Measurements from ENCODE around the gene SPG7. TPM values are rescaled to one million over a fixed set of nuclear protein-coding genes. Genes with fewer than 3 reads are reported as not detected.

Gene SPG7
- total RNA-seq, 1 donor from 2014 or later = 186 TPM

DNA sequence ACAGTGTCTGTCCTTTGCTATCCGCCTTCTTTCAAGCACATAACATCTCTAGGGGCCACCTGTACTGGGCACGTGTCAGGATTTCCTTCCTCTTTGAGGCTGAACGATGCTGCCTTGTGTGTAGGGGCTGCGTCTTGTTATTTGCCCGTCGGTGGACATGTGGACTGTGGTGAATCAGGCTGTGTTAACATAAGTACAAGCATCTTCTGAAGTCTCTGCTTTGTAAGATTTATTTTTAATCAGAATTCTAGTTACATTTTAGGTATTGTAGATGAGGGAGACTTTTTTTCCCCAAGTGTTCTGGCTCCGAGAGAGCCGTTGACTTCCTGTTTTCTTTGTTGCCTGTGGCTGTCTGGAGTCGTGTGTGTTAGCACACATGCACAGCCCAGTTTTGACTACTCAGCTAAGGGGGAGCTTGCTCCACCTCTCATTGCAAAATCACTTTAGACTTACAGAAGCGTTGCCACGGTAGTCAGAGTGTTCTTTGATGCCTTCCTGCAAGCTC is 26.1 kb downstream of the SPG7 start:
- no peaks in the 10 kb centered on the region for H3K4me1 Mint-ChIP-seq

GRCh38 chr16:89536371-89536770 is 28.2 kb downstream of the SPG7 start:
- TF ChIP-seq CTCF (IDR thresholded peaks at IDR 0.05; ENCODE audit: unreplicated experiment) = no peak
- no peak for DNase-seq (ENCODE audit: low spot score in 2 of 2, unreplicated experiment in 2 of 2)
- no peak overlapping the region for H3K4me3 Mint-ChIP-seq
- peaks cover 20% of the 10 kb centered on the region for H3K36me3 Mint-ChIP-seq
- no peaks in the 10 kb centered on the region for H3K4me1 Mint-ChIP-seq
- H3K27me3 Mint-ChIP-seq (ENCODE audit: low read depth) = no peaks in the 10 kb centered on the region
- no peak overlapping the region for H3K27ac Mint-ChIP-seq
- no peaks in the 10 kb centered on the region for H3K9me3 Mint-ChIP-seq

More for the DNA sequence above, 26.1 kb downstream of the SPG7 start:
- Mint-ChIP-seq H3K4me3 (no peak overlapping the region), H3K27me3 (ENCODE audit: low read depth) (no peaks in the 10 kb centered on the region), H3K9me3 (no peaks in the 10 kb centered on the region), H3K36me3 (peaks cover 15% of the 10 kb centered on the region), H3K27ac (no peak overlapping the region)
- DNase-seq (ENCODE audit: low spot score in 2 of 2, unreplicated experiment in 2 of 2) = no peak
- no peak for TF ChIP-seq CTCF (IDR thresholded peaks at IDR 0.05; ENCODE audit: unreplicated experiment)

- Mint-ChIP-seq H3K27me3 (ENCODE audit: low read depth) (no peaks in the 10 kb centered on the region), H3K27ac (no peak overlapping the region), H3K4me1 (no peaks in the 10 kb centered on the region), H3K9me3 (no peaks in the 10 kb centered on the region), H3K4me3 (no peak overlapping the region), H3K36me3 (peaks cover 20% of the 10 kb centered on the region)
- no peak for TF ChIP-seq CTCF (IDR thresholded peaks at IDR 0.05; ENCODE audit: unreplicated experiment)
- no peak for DNase-seq (ENCODE audit: low spot score in 2 of 2, unreplicated experiment in 2 of 2)
These were observed 28.8 kb downstream of the SPG7 start for GRCh38 chr16:89536886-89537548.

GRCh38 chr16:89537549-89537925 is 29.3 kb downstream of the SPG7 start:
- Mint-ChIP-seq H3K36me3 (peaks cover 22% of the 10 kb centered on the region), H3K4me1 (no peaks in the 10 kb centered on the region), H3K9me3 (no peaks in the 10 kb centered on the region), H3K27me3 (ENCODE audit: low read depth) (no peaks in the 10 kb centered on the region), H3K4me3 (no peak overlapping the region), H3K27ac (no peak overlapping the region)
- no peak for DNase-seq (ENCODE audit: low spot score in 2 of 2, unreplicated experiment in 2 of 2)
- no peak for TF ChIP-seq CTCF (IDR thresholded peaks at IDR 0.05; ENCODE audit: unreplicated experiment)

GRCh38 chr16:89538286-89538685 is 30.1 kb downstream of the SPG7 start:
- DNase-seq (ENCODE audit: low spot score in 2 of 2, unreplicated experiment in 2 of 2) = no peak
- Mint-ChIP-seq H3K36me3 (peaks cover 23% of the 10 kb centered on the region), H3K4me1 (no peaks in the 10 kb centered on the region), H3K4me3 (no peak overlapping the region), H3K27me3 (ENCODE audit: low read depth) (no peaks in the 10 kb centered on the region), H3K9me3 (no peaks in the 10 kb centered on the region), H3K27ac (no peak overlapping the region)
- TF ChIP-seq CTCF (IDR thresholded peaks at IDR 0.05; ENCODE audit: unreplicated experiment) = no peak

Data from mesothelial cell of epicardium (in vitro differentiated cells).